Embryonic facial prominence (tissue), 1 donor: ENCODE data around the gene MALAT1.
"Not testable (repeated sequence)": the region's sequence is repeated elsewhere in the genome, so short reads cannot be mapped to it uniquely, and the experiment has no call there.

Source experiments
- DNase-seq: peaks from one replicate; pipeline ENCODE4 v3.0.0-alpha.2; 2016; ENCODE audit errors: extremely low spot score

MALAT1 gene

GRCh38 chr11:65522718-65523630 is 24.1 kb downstream of the MALAT1 start:
- DNase-seq: not testable (repeated sequence)

- not testable (repeated sequence) for DNase-seq
Observed at GRCh38 chr11:65523631-65523968, 24.8 kb downstream of the MALAT1 start.

- no peak for DNase-seq
Observed at GRCh38 chr11:65524014-65524740, 25.3 kb downstream of the MALAT1 start.

- no peak for DNase-seq
Observed at GRCh38 chr11:65524741-65525545, 26.1 kb downstream of the MALAT1 start, which contains the start of gene SCYL1. TSS of gene SCYL1 (plus strand) at chr11:65525083. CDS start at chr11:65525154, 71 bp downstream.

- DNase-seq: no peak
Observed at GRCh38 chr11:65525546-65526480, 27.0 kb downstream of the MALAT1 start.

GRCh38 chr11:65526744-65527143 is 27.9 kb downstream of the MALAT1 start:
- no peak for DNase-seq

- DNase-seq: no peak
Observed at GRCh38 chr11:65528819-65529350, 30.0 kb downstream of the MALAT1 start.

GRCh38 chr11:65529475-65530156 is 30.8 kb downstream of the MALAT1 start:
- DNase-seq: no peak

GRCh38 chr11:65530157-65530496 is 31.3 kb downstream of the MALAT1 start:
- no peak for DNase-seq

- DNase-seq: no peak
Observed at GRCh38 chr11:65532388-65533064, 33.7 kb downstream of the MALAT1 start.

- no peak for DNase-seq
Observed at GRCh38 chr11:65535102-65535501, 36.3 kb downstream of the MALAT1 start.

GRCh38 chr11:65536412-65537295 is 37.8 kb downstream of the MALAT1 start:
- no peak for DNase-seq

- no peak for DNase-seq
Observed at GRCh38 chr11:65537296-65537597, 38.4 kb downstream of the MALAT1 start.

GRCh38 chr11:65537620-65538231 is 38.9 kb downstream of the MALAT1 start:
- no peak for DNase-seq

GRCh38 chr11:65538232-65538914 is 39.5 kb downstream of the MALAT1 start:
- no peak for DNase-seq

- DNase-seq: no peak
Observed at GRCh38 chr11:65538915-65539743, 40.3 kb downstream of the MALAT1 start.
